ENCODE measurements around the gene KLHDC4. TPM values are rescaled to one million over a fixed set of nuclear protein-coding genes. Genes with fewer than 3 reads are reported as not detected.
A peak's percentile ranks its signal among the peaks of the same experiment; 100 is the strongest.
"Not testable (repeated sequence)": the region's sequence is repeated elsewhere in the genome, so short reads cannot be mapped to it uniquely, and the experiment has no call there.

Gene KLHDC4
- total RNA-seq, 6 experiments from 2014 or later = 18.4 to 23.7 (median 21.7) TPM

GRCh38 chr16:87784812-87785211 lies 19.0 kb upstream of the KLHDC4 start:
- no peaks in the 10 kb centered on the region for H3K9me3 Mint-ChIP-seq
- no peaks in the 10 kb centered on the region for H3K36me3 Mint-ChIP-seq (ENCODE audit: low read depth)
- TF ChIP-seq CTCF (IDR thresholded peaks at IDR 0.05) = no peak
- H3K27ac Mint-ChIP-seq = peak overlapping the region; percentile 48; the same call in 1 of the 2 replicates
- DNase-seq = peak; percentile 25
- H3K4me1 Mint-ChIP-seq (ENCODE audit: low read depth) = peaks cover 53% of the 10 kb centered on the region
- no peak overlapping the region for H3K4me3 Mint-ChIP-seq
- no peaks in the 10 kb centered on the region; the same call in 1 of the 2 replicates for H3K27me3 Mint-ChIP-seq (ENCODE audit: insufficient read depth)

- peaks cover 53% of the 10 kb centered on the region for H3K4me1 Mint-ChIP-seq (ENCODE audit: low read depth)
- TF ChIP-seq CTCF (IDR thresholded peaks at IDR 0.05) = no peak
- no peaks in the 10 kb centered on the region; the same call in 1 of the 2 replicates for H3K27me3 Mint-ChIP-seq (ENCODE audit: insufficient read depth)
- H3K9me3 Mint-ChIP-seq = no peaks in the 10 kb centered on the region
- DNase-seq = no peak
- peaks cover 4% of the 10 kb centered on the region; the same call in 1 of the 2 replicates for H3K36me3 Mint-ChIP-seq (ENCODE audit: low read depth)
- no peak overlapping the region for H3K4me3 Mint-ChIP-seq
- no peak overlapping the region for H3K27ac Mint-ChIP-seq
These were observed 16.2 kb upstream of the KLHDC4 start for GRCh38 chr16:87782033-87782432.

GRCh38 chr16:87780385-87780989 lies 14.7 kb upstream of the KLHDC4 start:
- H3K27me3 Mint-ChIP-seq (ENCODE audit: insufficient read depth) = no peaks in the 10 kb centered on the region; the same call in 1 of the 2 replicates
- H3K27ac Mint-ChIP-seq = peak overlapping the region; percentile 84
- DNase-seq = no peak
- H3K4me1 Mint-ChIP-seq (ENCODE audit: low read depth) = peaks cover 48% of the 10 kb centered on the region
- H3K36me3 Mint-ChIP-seq (ENCODE audit: low read depth) = peaks cover 4% of the 10 kb centered on the region; the same call in 1 of the 2 replicates
- no peak for TF ChIP-seq CTCF (IDR thresholded peaks at IDR 0.05)
- H3K9me3 Mint-ChIP-seq = no peaks in the 10 kb centered on the region
- peak overlapping the region; percentile 8 for H3K4me3 Mint-ChIP-seq

- H3K36me3 Mint-ChIP-seq (ENCODE audit: low read depth) = peaks cover 4% of the 10 kb centered on the region; the same call in 1 of the 2 replicates
- peak; percentile 90 for DNase-seq
- peak; percentile 100 for TF ChIP-seq CTCF (IDR thresholded peaks at IDR 0.05)
- H3K27me3 Mint-ChIP-seq (ENCODE audit: insufficient read depth) = no peaks in the 10 kb centered on the region; the same call in 1 of the 2 replicates
- peak overlapping the region; percentile 92 for H3K27ac Mint-ChIP-seq
- peaks cover 42% of the 10 kb centered on the region for H3K4me1 Mint-ChIP-seq (ENCODE audit: low read depth)
- H3K4me3 Mint-ChIP-seq = peak overlapping the region; percentile 71
- H3K9me3 Mint-ChIP-seq = no peaks in the 10 kb centered on the region
These were observed 13.2 kb upstream of the KLHDC4 start for GRCh38 chr16:87778830-87779579.

GRCh38 chr16:87778476-87778829 lies 12.7 kb upstream of the KLHDC4 start:
- Mint-ChIP-seq H3K4me1 (ENCODE audit: low read depth) (peaks cover 42% of the 10 kb centered on the region), H3K36me3 (ENCODE audit: low read depth) (peaks cover 4% of the 10 kb centered on the region; the same call in 1 of the 2 replicates), H3K4me3 (peak overlapping the region; percentile 71), H3K27ac (peak overlapping the region; percentile 92), H3K9me3 (no peaks in the 10 kb centered on the region), H3K27me3 (ENCODE audit: insufficient read depth) (no peaks in the 10 kb centered on the region; the same call in none of the 2 replicates)
- DNase-seq = no peak
- no peak for TF ChIP-seq CTCF (IDR thresholded peaks at IDR 0.05)

GRCh38 chr16:87773836-87774235 lies 8.1 kb upstream of the KLHDC4 start:
- H3K27me3 Mint-ChIP-seq (ENCODE audit: insufficient read depth); H3K4me3 Mint-ChIP-seq; H3K9me3 Mint-ChIP-seq; H3K36me3 Mint-ChIP-seq (ENCODE audit: low read depth); DNase-seq; H3K27ac Mint-ChIP-seq: not testable (repeated sequence)
- peaks cover 25% of the 10 kb centered on the region for H3K4me1 Mint-ChIP-seq (ENCODE audit: low read depth)

- DNase-seq; H3K27ac Mint-ChIP-seq; H3K9me3 Mint-ChIP-seq; H3K27me3 Mint-ChIP-seq (ENCODE audit: insufficient read depth); H3K36me3 Mint-ChIP-seq (ENCODE audit: low read depth): not testable (repeated sequence)
- H3K4me3 Mint-ChIP-seq = 0 out of 2 replicates have a peak overlapping the region, but pooled peaks have one; percentile 100
- H3K4me1 Mint-ChIP-seq (ENCODE audit: low read depth) = peaks cover 34% of the 10 kb centered on the region
These were observed 1.7 kb upstream of the KLHDC4 start for GRCh38 chr16:87767456-87767855.

Data from HFFc6 (cell line).